Activated effector memory CD4-positive, alpha-beta T cell treated with anti-CD3 and anti-CD28 coated beads, Interleukin-2, amount 50 U/mL, for 16 hours (primary cell): ENCODE results near the gene LRRC4C.

Source experiments
- DNase-seq: peaks from one replicate; pipeline ENCODE4 v3.0.0-alpha.2; 2020

Gene LRRC4C

GRCh38 chr11:40139066-40139465 is 1320.4 kb downstream of the LRRC4C start:
- DNase-seq, result no peak

- no peak for DNase-seq
These were observed 1324.5 kb downstream of the LRRC4C start for GRCh38 chr11:40134820-40135570.

DNA sequence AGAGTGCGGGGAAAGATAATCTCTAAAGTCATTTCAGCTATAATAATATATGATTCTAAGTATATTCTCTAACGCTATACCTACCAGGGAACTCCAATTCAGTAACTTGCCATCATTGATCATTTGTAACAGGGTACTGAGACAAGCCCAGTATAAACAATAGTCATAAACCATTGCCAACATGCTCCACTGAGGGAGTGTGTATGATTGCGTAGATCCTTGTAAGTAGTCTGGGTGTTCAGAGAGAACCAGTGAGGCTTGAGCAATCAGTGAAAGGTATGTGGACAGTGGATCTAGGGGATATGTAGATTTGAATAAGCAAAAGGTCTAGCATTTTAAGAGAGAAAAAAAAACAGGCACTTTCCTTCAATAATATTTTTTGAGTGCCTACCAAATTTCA is 1326.0 kb downstream of the LRRC4C start:
- DNase-seq, result no peak

DNA sequence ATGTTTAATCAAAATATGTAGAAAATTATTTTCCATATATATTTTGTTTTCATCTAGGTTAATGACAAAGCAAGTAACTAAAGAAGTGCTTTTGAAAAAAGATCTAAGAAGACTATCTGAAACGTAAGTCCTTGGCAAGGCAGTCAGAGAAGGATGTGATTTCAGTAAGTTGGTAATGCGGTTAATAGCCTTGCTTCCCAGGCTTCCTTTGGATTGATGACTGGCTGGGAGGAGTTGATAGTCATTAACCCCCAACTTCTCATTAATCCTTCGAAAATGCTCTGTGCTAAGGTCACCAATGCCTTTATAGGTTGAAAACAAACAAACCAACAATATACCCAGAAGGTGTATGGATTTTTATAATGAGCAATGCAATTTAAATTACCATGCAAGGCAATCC is 1326.5 kb downstream of the LRRC4C start:
- DNase-seq, result no peak

DNA sequence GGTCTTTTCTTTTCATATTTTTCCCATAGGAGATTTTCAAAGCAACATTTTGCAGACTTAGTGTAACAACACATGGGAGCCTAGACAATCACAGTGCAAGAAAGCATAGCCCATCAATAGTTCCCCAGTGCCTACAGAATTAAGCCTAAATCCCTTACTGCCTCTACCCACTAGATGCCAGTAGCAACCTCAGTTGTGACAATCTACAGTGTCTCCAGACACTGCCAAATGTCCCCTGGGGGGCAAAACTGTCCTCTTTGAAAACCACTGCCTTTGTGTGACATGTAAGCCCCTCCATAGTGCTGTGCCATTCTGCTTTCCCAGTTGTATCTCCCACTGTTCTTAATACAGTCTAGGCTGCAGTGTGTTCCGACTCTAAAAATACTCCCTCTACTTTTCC is 1329.0 kb downstream of the LRRC4C start:
- DNase-seq, result no peak

DNA sequence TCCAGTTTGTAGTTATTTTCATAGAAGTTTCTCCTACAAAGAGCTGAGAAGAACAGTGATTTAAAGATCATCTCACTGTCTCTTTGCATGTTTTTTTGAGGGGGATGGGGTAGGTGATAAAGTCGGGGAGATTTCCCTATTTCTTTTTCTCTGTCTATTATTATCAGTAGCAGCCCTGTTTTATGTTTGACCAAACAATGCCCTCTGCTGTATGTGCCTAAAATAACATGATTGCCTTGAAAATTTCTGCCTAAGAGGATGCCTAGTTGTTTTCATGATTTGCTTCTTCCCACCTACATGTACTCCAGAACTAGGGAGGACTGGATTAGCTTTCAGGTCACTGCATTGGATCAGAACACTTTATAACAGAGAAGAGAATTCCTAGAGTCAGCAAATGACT is 1330.2 kb downstream of the LRRC4C start:
- DNase-seq, result no peak

DNA sequence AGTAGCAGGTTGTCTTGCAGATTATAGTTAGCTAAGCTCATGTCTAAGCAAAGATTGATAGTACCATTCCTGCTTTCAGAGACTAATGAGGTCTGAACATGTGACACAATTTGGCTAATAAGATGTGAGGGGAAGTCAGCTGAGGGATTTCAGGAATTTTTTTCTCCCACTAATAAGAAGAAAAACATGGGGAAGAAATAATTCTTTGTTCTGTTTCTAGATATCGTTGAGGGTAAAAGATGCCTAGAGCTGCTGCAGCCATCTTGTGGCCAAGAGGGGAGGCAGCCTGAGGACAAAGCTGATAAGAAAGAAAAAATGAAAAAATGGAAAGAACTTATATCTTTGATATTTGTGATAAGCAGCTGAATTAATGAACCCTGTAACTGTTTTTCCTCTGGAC is 1334.4 kb downstream of the LRRC4C start:
- DNase-seq, result no peak

DNA sequence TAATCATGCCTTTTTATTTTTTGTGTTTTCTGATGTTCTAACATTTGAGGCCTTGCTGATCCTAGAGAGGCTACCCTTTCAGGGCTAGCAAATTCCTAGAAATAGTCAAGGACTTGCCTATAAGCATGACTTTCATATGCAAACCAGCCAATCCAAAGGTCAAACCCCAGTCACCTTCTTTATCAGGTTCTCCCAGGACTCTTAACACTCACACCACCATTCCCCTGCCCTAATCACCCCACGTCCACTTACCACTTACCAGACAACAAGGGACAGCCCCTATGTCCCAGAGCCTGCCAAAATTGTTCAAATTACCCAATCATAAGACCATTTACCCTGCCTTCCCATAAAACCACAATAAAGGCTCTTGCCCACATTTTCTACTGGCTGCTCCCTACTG is 1339.8 kb downstream of the LRRC4C start:
- no peak for DNase-seq

DNA sequence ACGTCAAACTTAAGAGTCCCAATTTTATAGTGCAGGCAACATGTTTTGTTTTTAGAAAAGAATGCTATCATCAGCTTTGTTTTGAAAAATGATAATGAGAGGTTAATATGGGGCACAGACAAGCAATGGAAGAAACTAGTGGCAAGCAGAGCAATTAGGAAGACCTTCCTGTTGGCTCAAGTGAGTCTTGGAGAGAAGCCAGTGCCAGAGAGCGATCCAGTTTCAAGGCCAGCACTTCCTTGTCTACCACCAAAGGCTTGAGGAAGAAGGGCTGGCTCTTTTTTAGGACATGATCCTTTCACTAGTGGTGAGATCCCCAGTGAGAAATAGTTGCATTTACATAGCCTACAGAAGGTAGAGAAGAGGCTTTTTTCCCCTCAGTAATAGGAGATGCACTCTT is 1340.7 kb downstream of the LRRC4C start:
- no peak for DNase-seq

- DNase-seq, result no peak
These were observed 1341.4 kb downstream of the LRRC4C start for GRCh38 chr11:40118026-40118425.

- DNase-seq, result no peak
These were observed 1354.4 kb downstream of the LRRC4C start for GRCh38 chr11:40104941-40105550.

GRCh38 chr11:40100781-40101180 is 1358.7 kb downstream of the LRRC4C start:
- DNase-seq, result no peak

GRCh38 chr11:40100162-40100553 is 1359.3 kb downstream of the LRRC4C start:
- DNase-seq, result no peak

- DNase-seq, result no peak
These were observed 1359.9 kb downstream of the LRRC4C start for GRCh38 chr11:40099426-40100161.

- no peak for DNase-seq
These were observed 1364.0 kb downstream of the LRRC4C start for GRCh38 chr11:40095446-40095845.

GRCh38 chr11:40094954-40095353 is 1364.5 kb downstream of the LRRC4C start:
- no peak for DNase-seq

DNA sequence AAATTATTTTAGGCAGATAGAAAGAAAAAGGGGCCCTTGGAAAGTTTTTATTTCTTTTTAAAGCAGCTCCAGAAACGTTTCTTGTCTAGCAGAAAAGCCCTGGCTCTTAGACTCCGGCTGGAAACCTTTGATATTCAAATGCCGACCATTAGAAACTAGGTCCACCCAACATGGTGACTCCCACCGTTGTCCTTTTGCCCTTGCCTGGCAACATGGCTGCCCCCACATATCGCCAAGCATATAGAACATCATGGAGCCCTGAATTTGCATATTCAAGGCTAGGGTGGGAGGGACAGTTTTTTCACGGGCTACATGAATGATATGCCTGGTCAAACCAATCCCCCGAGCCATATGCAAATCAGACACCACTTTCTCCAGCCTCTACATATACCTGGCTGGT is 1379.0 kb downstream of the LRRC4C start:
- DNase-seq, result no peak
